NCI-H748 treated with DMSO at 0.1 percent for 48 hours (cell line): ENCODE data around the gene PCNT.
"Not testable (repeated sequence)": the region's sequence is repeated elsewhere in the genome, so short reads cannot be mapped to it uniquely, and the experiment has no call there.

ENCODE experiments used
- DNase-seq: peaks from one replicate; lab custom pipeline; 2025; lab: John Stamatoyannopoulos, UW

PCNT gene

DNA sequence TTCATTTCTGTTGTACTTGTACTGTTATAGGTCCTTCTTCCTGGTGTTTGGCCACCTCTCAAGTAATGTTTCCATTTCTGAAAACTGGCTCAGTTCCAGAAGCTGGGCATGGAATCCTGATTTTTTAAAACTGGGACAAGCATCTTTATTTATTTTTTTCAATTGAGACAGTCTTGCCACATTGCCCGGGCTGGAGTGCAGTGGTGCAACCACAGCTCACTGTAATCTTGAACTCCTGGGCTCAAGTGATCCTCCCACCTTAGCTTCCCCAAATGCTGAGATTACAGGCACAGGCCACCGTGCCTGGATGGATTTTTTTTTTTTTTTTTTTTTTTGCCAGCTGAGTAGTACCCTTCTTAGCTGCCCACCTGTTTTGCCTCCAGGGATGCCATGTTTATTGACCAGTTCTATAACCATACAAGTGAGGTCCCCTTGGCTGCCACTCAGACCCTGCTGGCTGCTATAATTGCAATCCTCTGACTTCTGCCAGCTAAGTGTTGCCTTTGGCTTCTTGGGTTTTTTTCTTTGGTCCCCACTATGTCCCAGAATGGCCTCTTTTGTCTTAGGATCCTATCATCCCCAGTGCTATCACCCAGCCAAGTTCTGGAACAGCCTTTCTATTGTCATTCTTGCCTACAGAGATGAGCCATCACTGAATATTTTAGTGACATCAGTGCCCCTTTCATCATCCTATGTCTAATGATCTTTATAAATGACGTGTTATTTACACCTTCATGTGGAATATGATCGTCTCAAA lies 130.9 kb downstream of the PCNT start:
- no peak for DNase-seq

DNA sequence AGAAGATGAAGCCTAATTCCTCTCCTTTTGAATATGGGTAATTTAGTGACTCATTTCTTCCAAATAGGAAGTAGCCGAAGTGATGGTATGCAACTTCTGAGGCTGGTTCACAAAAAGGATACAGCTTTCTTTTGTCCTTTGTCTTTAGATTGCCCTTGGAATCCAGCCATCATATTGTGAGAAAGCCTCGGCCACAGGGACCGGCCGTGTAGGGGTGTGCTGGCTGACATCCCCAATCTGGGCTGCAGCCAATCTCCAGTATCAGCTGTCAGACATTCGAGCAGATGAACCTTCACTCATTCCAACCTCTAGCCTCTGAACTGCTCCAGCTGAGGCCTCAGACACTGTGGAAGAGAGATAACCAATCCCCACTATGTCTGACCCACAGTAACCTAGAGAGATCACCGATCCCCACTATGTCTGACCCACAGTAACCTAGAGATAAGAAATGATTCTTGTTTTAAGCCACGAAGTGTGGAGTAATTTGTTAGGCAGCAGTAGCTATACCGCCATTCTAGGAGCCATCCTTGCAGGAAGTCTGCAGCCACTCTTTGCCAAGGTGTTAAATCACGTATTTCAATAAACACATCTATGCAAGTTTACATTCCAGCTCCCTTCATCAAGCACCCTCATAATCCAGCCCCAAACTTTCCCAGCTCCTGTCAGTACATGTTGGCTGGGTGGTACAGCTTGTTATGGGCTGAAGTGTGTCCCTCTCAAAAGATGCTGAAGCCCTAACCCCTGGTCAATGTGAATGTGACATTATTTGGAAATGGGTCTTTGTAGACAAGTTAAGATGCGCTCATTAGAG lies 131.8 kb downstream of the PCNT start:
- no peak for DNase-seq

DNA sequence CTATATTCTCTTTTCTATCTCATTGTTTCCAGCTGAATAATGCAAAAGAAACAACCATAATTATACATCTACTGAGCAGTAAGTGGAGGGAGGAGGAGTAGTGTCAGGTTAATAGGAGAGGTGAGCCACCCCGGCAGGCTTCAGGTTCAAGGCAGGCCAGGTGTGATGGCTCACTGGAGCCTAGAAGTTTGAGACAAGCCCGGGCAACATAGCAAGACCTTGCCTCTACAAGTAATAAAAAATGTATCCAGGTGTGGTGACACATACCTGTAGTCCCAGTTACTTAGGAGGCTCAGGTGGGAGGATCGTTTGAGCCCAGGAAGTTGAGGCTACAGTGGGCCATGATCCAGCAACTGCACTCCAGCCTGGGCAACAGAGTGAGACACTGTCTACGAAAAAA lies 132.8 kb downstream of the PCNT start:
- no peak for DNase-seq

- no peak for DNase-seq
Observed at GRCh38 chr21:46457801-46458314, 133.9 kb downstream of the PCNT start.

DNA sequence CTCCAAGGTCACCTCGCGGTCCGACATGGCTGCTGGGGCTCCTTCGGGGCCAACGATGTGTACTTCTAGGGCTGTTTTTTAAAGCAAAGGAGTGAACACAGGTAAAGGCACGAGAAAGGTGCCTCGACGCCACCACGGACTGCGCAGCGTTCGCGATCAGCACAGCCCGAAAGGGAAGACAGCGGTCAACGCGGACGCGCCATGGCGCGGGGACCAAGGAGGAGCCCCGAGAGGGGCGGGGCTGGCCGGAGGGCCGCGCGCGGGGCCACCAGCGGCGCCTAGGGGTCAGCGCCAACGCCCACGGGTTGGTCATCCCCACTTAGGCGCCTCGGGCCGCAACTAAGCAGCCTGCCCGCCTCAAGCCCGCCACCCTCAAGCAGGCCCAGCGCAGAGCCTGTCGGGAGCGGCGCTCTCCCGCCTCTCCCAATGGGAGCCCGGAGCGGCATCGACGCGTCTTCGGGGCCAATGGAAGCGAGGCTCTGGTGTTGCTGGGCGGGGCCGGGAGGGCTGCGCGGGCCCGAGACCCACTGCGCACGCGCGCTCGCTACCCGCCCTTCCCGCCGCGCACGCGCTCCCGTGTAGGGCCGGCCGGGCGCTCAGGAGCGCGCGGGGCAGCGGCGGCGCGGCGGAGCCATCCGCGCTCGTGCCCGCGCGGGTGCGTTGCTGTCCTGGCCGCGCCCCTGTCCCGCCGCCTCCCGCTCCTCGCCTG lies 134.5 kb downstream of the PCNT start, which contains the start of gene DIP2A:
DIP2A (plus strand) TSS at position 577 of the 709 bp plus-strand sequence. CDS start 241 bp downstream, outside the sequence.
- DNase-seq, result peak; percentile 89

GRCh38 chr21:46459024-46459355 lies 135.0 kb downstream of the PCNT start:
- no peak for DNase-seq

DNA sequence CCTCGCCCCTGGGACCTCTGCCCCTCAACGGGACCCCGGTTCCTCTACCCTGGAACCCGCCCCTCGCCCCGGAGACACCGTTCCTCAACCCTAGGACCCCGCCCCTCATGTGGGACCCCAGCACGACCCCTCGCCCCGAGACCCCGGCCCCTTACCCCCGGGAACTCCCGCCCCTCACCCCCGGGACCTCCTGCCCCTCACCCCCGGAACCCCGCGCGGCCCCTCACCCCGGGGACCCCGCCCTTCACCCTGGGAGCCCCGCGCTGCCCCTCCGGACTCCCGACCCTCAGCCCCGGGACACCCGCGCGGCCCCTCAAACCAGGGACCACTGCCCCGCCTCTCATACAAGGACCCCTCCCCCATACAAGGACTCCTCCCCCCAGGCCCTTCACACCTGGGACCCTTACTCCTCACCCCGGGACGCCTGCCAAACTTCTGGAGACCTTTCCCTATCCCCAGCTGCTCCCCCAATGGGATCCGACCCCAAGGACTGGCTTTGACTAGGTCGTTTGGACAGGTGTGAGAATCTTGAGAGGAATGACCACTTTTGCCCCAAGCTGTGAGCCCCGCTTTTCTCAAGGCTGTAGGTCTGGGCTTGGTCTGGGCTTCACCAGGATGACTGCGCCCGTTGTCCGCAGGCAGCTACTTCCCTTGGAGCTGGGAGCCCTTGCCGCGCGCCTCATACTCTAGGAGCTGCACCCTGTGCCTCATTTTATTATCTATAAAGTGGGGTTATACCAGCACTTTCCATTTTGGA lies 135.6 kb downstream of the PCNT start:
- peak; percentile 3 for DNase-seq

GRCh38 chr21:46461909-46462308 lies 138.0 kb downstream of the PCNT start:
- DNase-seq, result no peak

GRCh38 chr21:46465153-46465552 lies 141.2 kb downstream of the PCNT start:
- not testable (repeated sequence) for DNase-seq

DNA sequence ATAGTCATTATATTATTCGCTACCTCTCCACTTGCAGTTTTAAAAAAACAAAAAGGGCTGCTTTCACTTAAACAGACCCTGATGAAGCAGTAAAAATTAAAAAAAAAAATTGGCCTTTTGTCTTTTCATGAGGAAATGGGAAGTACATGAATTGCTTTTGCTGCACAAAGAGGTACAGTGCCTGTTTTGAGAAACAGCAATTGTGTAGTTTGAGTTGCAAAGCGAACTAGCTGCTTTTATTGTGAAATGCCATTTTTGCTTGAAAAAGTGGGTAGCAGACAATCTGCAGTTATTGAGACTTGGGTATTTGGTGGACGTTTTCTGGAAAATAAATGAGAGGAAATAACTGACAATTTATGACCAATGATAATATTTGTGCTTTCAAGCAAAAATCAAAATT lies 141.7 kb downstream of the PCNT start:
- no peak for DNase-seq

- DNase-seq, result no peak
Observed at GRCh38 chr21:46468108-46468774, 144.3 kb downstream of the PCNT start.

GRCh38 chr21:46469275-46469674 lies 145.3 kb downstream of the PCNT start:
- DNase-seq, result no peak

DNA sequence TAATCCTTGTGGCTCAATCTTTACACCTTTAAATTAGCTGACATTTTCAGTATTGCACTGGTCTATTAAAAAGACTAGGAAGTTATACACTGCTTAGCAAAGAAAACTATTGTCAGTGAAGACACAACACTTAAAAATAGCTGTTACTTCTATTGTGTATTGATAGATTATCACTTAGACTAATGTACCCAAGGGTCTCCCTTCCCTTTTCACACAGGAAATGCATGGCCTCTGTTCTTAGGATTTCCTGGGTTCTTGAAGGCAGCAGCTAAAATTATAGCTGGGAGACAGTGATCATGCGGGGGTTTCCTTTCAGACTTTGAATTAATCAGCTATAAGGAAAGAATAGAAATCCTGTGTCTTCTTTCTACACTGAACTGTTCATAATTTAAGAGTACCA lies 147.6 kb downstream of the PCNT start:
- no peak for DNase-seq

DNA sequence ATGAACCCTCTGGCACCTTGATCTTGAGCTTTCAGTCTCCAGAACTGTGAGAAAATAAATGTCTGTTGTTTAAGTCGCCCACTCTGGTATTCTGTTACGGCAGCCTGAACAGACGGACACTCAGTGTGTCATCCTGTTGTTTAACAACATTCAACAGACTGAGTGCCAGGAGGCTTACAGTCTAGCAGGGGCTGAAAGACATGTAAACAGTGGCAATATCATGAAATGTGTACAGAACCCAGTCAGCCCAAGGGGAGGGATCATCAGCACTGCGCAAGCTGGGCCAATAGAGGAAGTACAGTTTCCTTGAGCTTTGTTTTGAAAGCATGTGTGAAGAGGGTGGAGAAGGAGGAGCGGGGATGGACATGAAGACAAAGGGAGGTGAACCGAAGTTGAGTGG lies 148.3 kb downstream of the PCNT start:
- DNase-seq, result no peak

- no peak for DNase-seq
Observed at GRCh38 chr21:46474382-46474781, 150.4 kb downstream of the PCNT start.

DNA sequence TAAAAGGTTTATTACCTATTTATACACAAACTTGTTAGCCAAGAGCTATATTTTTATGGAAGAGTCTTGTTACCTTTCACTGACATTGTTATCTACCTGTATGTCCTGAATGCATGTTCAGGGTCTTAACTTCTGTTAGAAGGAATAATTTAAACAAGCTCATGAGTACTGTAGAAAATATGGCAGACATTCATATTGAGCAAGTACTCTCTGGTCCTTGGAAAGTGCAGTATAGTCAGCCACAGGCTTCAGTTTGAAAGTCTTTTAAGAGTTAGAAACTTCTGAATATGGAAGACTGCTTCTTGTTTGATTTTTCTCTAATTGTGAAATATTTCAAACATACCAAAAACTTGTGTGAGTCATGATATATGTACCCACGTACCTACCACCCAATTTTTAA lies 151.3 kb downstream of the PCNT start:
- no peak for DNase-seq

DNA sequence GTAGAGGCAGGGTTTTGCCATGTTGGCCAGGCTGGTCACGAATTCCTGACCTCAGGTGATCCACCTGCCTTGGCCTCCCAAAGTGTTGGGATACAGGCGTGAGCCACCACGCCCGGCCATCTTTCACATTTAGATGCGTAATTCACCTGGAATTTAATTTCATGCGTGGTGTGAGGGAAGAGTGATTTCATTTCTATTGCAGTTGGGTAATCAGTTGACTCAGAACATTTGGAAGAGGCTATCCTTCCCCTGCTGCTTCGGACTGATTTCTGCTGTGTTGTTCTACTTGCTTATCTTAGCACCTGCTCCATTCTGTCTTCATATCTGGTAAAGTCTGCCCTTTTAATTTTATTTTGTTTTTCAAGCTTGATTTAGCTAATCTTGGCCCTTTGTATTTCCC lies 153.8 kb downstream of the PCNT start:
- DNase-seq, result no peak

GRCh38 chr21:46478910-46479309 lies 155.0 kb downstream of the PCNT start:
- no peak for DNase-seq

DNA sequence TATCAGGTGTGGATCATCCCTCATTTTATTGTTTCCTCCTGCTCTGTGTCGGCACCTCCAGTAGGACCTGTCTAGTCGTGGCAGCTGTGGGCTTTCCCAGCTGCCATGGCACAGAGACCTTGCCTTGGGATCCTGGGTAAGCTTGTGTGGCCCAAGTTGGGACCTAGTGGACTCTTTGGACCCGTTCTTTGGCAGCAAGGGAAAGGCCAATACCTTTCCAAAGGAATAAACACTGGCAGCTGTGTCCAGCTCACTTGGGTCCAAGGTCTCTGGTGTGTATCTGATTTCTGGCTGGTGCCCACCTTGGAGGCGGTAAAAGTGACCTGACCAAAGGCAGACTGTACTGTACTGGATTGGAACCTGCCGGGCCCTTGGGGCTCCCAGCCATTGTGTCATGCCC lies 156.5 kb downstream of the PCNT start:
- DNase-seq, result no peak

DNA sequence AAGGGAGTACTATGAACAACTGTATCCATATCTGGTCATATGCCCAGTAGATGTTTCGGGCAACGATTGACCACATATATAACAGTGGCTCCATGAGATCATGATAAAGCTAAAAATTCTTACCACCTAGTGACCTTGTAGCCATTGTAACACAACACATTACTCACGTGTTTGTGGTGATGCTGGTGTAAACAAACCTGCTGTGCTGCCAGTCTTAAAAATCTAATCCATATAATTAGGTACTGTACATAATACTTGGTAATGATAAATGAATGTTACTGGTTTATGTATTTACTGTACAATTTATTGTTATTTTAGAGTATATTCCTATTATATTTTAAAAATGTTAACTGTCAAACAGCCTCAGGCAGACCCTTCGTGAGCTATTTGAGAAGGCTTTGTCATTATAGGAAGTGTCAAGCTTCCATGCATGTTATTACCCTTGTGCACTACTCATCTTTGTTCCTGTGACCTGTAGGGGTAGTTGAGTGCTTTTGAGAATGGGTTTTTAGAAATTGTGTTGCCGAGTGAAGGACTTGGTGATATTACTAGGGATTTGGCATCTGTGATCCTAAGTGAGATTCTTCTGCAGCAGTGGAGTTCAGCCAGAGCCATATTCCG lies 158.4 kb downstream of the PCNT start:
- no peak for DNase-seq

DNA sequence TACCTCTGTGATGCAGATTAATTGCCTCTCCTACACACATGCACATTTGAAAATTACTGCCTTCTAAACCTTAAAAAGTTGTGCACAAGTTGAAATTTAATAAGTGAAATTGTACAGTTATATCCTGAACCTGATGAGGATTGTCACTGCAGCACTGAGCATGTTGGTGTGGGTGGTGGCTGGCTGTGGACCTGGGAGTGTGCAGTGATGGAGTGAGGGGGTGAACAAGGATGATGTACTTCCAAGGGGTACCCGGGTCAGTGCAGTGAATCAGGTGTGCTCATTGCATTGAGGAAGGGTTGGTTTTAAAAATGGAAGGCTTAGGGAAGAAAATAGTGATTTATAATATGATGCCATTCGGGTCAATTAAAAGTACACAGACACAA lies 158.9 kb downstream of the PCNT start:
- no peak for DNase-seq
